BLaER1 (cell line): ENCODE measurements around the gene NR3C1.

Experiments used
- H3K27ac ChIP-seq: shearing (Covaris generic); formaldehyde crosslinking; 2 replicates; pipeline ENCODE4 v1.8.1; 2022
- H3K27me3 ChIP-seq: shearing (Covaris generic); formaldehyde crosslinking; 2 replicates; pipeline ENCODE4 v1.8.1; 2022
- H3K36me3 ChIP-seq: shearing (Covaris generic); formaldehyde crosslinking; 2 replicates; pipeline ENCODE4 v1.8.1; 2022
- H3K4me1 ChIP-seq: shearing (Covaris generic); formaldehyde crosslinking; 2 replicates; pipeline ENCODE4 v1.8.1; 2022
- H3K4me2 ChIP-seq: shearing (Covaris generic); formaldehyde crosslinking; 2 replicates; pipeline ENCODE4 v1.8.1; 2022
- H3K4me3 ChIP-seq: shearing (Covaris generic); formaldehyde crosslinking; 2 replicates; pipeline ENCODE4 v1.8.1; 2022
- H3K9ac ChIP-seq: shearing (Covaris generic); formaldehyde crosslinking; 2 replicates; pipeline ENCODE4 v1.8.1; 2022
- H3K9me3 ChIP-seq: shearing (Covaris generic); formaldehyde crosslinking; 2 replicates; pipeline ENCODE4 v1.8.1; 2022
- H4K20me1 ChIP-seq: shearing (Covaris generic); formaldehyde crosslinking; 2 replicates; pipeline ENCODE4 v1.8.1; 2022
- Cebpa-rat ChIP-seq: shearing (Covaris generic); IDR thresholded peaks from 2 replicates; pipeline ENCODE4 v1.8.1; 2022

Gene NR3C1

DNA sequence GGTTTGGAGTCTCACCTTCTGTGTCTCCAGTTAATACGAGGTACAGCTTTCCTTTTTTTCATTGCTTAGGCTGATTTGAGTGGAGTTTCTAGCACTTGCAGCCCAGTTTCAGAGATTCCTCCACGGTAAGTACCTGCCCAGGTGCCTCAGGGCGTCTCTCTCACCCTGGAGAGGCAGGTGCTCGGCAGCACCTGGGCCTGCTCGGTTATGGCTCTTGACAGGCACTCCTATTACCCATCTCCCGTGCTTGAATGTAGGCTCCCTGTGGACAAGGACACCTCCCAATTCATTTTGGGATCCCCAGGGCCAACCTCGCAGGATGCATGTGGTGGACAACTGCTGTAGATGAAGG lies 144.3 kb downstream of the NR3C1 start:
- TF ChIP-seq Cebpa-rat = no peak
- H3K27ac ChIP-seq = no peak overlapping the region
- no peak overlapping the region for H3K9ac ChIP-seq
- no peaks in the 10 kb centered on the region for H4K20me1 ChIP-seq
- H3K9me3 ChIP-seq = no peaks in the 10 kb centered on the region
- H3K27me3 ChIP-seq = no peaks in the 10 kb centered on the region
- H3K36me3 ChIP-seq = no peaks in the 10 kb centered on the region
- H3K4me3 ChIP-seq = no peak overlapping the region
- no peak overlapping the region for H3K4me2 ChIP-seq
- no peaks in the 10 kb centered on the region for H3K4me1 ChIP-seq

- no peak overlapping the region for H3K4me2 ChIP-seq
- no peak overlapping the region for H3K4me3 ChIP-seq
- no peaks in the 10 kb centered on the region for H3K9me3 ChIP-seq
- H3K4me1 ChIP-seq = no peaks in the 10 kb centered on the region
- H3K9ac ChIP-seq = no peak overlapping the region
- H3K27ac ChIP-seq = no peak overlapping the region
- H3K36me3 ChIP-seq = no peaks in the 10 kb centered on the region
- H4K20me1 ChIP-seq = no peaks in the 10 kb centered on the region
- H3K27me3 ChIP-seq = no peaks in the 10 kb centered on the region
- TF ChIP-seq Cebpa-rat = no peak
These were observed 144.8 kb downstream of the NR3C1 start for GRCh38 chr5:143258559-143259253.

DNA sequence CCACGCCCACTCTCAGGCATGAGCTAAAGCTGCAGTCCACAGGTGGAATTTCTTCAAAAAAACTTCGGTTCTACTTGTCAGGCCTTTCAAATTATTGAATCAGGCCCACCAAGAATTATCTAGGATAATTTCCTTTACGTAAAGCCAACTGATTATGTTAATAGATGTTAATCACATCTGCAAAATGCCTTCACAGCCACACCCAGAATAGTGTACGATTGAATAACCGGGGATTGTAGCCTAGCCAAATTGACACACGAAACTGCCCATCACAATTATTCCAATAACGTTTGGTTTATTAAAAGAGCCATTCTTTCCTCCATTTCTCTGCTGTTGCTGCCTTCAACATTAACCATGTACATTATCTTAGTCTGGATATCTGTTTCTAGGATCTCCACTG lies 148.7 kb downstream of the NR3C1 start:
- Histone ChIP-seq H3K36me3 (no peaks in the 10 kb centered on the region), H3K4me2 (no peak overlapping the region), H4K20me1 (no peaks in the 10 kb centered on the region), H3K4me3 (no peak overlapping the region), H3K27ac (no peak overlapping the region), H3K27me3 (no peaks in the 10 kb centered on the region), H3K9me3 (no peaks in the 10 kb centered on the region), H3K4me1 (no peaks in the 10 kb centered on the region), H3K9ac (no peak overlapping the region)
- no peak for TF ChIP-seq Cebpa-rat

- H3K4me1 ChIP-seq = no peaks in the 10 kb centered on the region
- H3K9me3 ChIP-seq = no peaks in the 10 kb centered on the region
- no peak overlapping the region for H3K27ac ChIP-seq
- H3K9ac ChIP-seq = no peak overlapping the region
- H4K20me1 ChIP-seq = no peaks in the 10 kb centered on the region
- H3K4me3 ChIP-seq = no peak overlapping the region
- TF ChIP-seq Cebpa-rat = no peak
- H3K36me3 ChIP-seq = no peaks in the 10 kb centered on the region
- no peaks in the 10 kb centered on the region for H3K27me3 ChIP-seq
- H3K4me2 ChIP-seq = no peak overlapping the region
These were observed 151.5 kb downstream of the NR3C1 start for GRCh38 chr5:143251946-143252345.

DNA sequence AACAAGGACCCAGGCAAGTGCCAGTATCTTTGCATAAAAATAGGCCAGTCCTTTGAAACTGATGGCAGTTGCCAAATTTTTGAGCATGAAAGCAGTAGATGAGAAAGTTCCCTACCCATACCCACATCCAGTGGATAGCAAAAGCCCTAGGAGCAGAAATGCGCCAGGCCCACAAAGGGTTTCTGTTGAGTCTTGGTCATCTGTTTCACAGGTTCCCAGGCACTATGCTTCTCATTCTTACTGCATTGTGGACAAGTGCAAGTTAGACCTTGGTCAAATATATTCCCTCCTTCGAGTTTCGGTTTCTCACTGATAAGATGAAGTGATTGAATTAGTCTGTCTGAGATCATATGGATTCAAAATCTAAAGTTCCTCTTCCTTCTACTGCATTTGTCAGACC lies 152.3 kb downstream of the NR3C1 start:
- Histone ChIP-seq H3K4me2 (no peak overlapping the region), H4K20me1 (no peaks in the 10 kb centered on the region), H3K27me3 (no peaks in the 10 kb centered on the region), H3K4me1 (no peaks in the 10 kb centered on the region), H3K27ac (no peak overlapping the region), H3K4me3 (no peak overlapping the region), H3K9ac (no peak overlapping the region), H3K9me3 (0 out of 2 replicates have a peak, but pooled peaks cover 2% of the 10 kb centered on the region), H3K36me3 (no peaks in the 10 kb centered on the region)
- no peak for TF ChIP-seq Cebpa-rat

- Histone ChIP-seq H4K20me1 (no peaks in the 10 kb centered on the region), H3K4me3 (no peak overlapping the region), H3K4me2 (no peak overlapping the region), H3K27ac (no peak overlapping the region), H3K36me3 (no peaks in the 10 kb centered on the region), H3K4me1 (no peaks in the 10 kb centered on the region), H3K9ac (no peak overlapping the region), H3K27me3 (no peaks in the 10 kb centered on the region), H3K9me3 (peaks cover 14% of the 10 kb centered on the region)
- TF ChIP-seq Cebpa-rat = no peak
These were observed 153.6 kb downstream of the NR3C1 start for GRCh38 chr5:143249851-143250250.

DNA sequence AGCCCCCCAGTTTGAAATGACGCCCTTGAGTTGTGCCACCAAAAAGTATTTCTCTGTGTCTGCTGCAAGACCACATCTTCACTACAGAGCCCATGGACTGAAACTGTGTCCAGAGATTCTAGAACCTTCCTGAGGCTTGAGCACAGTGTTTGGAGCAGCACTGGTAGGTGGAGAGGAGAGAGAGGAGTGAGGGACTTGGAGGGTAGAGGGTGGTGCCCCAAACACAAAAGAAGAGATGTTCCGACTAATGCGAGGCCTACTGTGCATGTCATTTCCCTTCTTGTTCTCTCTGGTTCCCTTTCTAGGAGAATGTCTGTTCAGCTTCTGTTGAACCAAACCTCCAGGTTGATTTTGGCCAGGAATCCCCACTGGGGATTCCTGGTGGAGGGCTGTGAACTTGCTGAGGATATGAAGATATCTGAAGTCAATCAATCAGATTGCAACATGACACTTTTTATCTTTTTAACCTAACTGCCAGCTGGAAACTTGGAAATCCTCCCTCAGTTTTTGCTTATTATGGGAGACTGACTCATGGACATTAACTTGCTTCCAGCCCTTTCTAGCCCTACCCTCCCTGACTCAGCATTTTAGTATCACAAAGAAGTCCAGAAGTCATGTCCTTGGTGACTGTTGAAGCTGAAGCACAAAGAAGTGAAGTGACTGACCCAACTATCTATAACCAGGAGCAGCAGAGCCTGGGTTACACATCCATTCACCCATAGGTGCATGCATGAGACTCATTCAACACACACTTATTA lies 154.5 kb downstream of the NR3C1 start:
- Histone ChIP-seq H3K9me3 (peaks cover 21% of the 10 kb centered on the region), H3K4me1 (no peaks in the 10 kb centered on the region), H4K20me1 (no peaks in the 10 kb centered on the region), H3K9ac (no peak overlapping the region), H3K27ac (no peak overlapping the region), H3K36me3 (no peaks in the 10 kb centered on the region), H3K4me3 (no peak overlapping the region), H3K27me3 (no peaks in the 10 kb centered on the region), H3K4me2 (no peak overlapping the region)
- no peak for TF ChIP-seq Cebpa-rat

DNA sequence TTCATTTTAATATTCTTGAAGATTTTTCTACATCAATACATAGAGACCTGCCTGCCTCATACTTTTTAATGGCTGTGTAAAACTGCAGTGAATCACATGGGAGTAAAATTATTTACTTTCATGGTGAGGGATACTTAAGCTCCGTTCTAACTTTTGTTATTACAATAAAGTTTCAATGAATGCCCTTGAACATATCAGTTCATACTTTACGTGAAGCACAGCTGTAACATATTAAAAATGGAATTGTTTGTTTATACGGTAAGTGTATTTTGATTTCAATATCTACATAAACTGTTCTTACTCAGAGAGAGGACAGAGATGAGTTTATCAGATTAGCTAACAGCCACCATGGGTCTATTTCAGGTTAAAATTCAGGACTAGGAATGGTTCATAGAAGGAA lies 155.1 kb downstream of the NR3C1 start:
- no peaks in the 10 kb centered on the region for H3K36me3 ChIP-seq
- H4K20me1 ChIP-seq = no peaks in the 10 kb centered on the region
- H3K4me3 ChIP-seq = no peak overlapping the region
- TF ChIP-seq Cebpa-rat = no peak
- no peak overlapping the region for H3K27ac ChIP-seq
- peaks cover 21% of the 10 kb centered on the region for H3K9me3 ChIP-seq
- H3K4me1 ChIP-seq = no peaks in the 10 kb centered on the region
- H3K9ac ChIP-seq = no peak overlapping the region
- no peak overlapping the region for H3K4me2 ChIP-seq
- no peaks in the 10 kb centered on the region for H3K27me3 ChIP-seq

GRCh38 chr5:143247134-143247815 lies 156.2 kb downstream of the NR3C1 start:
- Histone ChIP-seq H3K27me3 (no peaks in the 10 kb centered on the region), H3K36me3 (no peaks in the 10 kb centered on the region), H3K4me3 (no peak overlapping the region), H3K4me1 (no peaks in the 10 kb centered on the region), H3K9me3 (peaks cover 21% of the 10 kb centered on the region), H3K27ac (no peak overlapping the region), H3K4me2 (no peak overlapping the region), H3K9ac (no peak overlapping the region), H4K20me1 (no peaks in the 10 kb centered on the region)
- TF ChIP-seq Cebpa-rat = no peak

- H3K4me2 ChIP-seq = no peak overlapping the region
- no peaks in the 10 kb centered on the region for H3K4me1 ChIP-seq
- H4K20me1 ChIP-seq = no peaks in the 10 kb centered on the region
- H3K27ac ChIP-seq = no peak overlapping the region
- H3K36me3 ChIP-seq = no peaks in the 10 kb centered on the region
- no peaks in the 10 kb centered on the region for H3K27me3 ChIP-seq
- no peak overlapping the region for H3K4me3 ChIP-seq
- no peak for TF ChIP-seq Cebpa-rat
- no peak overlapping the region for H3K9ac ChIP-seq
- H3K9me3 ChIP-seq = peaks cover 21% of the 10 kb centered on the region
These were observed 157.4 kb downstream of the NR3C1 start for GRCh38 chr5:143245929-143246561.
